Measurements from ENCODE around the gene CTTN. TPM values are rescaled to one million over a fixed set of nuclear protein-coding genes. Genes with fewer than 3 reads are reported as not detected.

The CTTN gene
- total and polyA plus RNA-seq, 9 of the 15 experiments (the other 6 are each of a cell fraction or from before 2014, with no cell fraction given), result 9.9 to 158 (median 99.7) TPM

DNA sequence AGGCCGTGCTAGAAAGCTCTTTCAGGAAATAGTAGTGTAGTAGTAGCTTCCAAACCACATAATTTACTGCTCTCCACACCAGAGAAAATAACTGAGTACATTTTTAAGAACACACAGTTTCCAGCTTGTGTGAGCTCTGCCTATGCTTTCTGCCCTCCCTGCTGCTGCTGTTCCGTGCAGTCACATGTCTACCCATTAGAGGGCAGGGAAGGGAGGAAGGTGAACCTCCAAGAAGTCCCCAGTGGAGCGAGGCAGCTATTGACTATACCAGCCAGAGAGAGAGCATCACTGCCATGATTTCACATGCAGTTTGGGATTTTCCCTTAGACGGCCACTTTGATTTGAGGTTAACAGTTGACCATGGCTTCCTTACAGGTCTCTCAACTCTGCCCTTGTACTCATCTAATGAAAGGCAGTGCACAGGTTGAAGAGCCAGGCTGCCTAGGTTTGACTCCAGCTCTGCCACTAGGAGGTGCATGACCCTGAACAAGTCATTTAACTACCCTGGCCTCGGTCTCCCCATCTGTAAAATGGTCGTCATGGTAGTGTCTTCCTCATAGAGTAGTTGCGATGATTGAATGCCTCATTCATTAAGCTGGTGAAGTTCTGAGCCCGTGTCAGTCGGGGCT, 19.7 kb upstream of the CTTN start (continued):
- no peak for TF ChIP-seq YY1 (IDR thresholded peaks at IDR 0.05; ENCODE audit: borderline replicate concordance in 1 of 3, control insufficient read depth in 1 of 3, extremely low read depth in 1 of 3, insufficient read depth in 3 of 3, insufficient read length in 1 of 3, insufficient replicate concordance in 2 of 3, low read depth in 1 of 3, low read length in 2 of 3)
- no peak for TF ChIP-seq RUNX1 (IDR thresholded peaks at IDR 0.05; ENCODE audit: low read depth)
- TF ChIP-seq CBX1 (IDR thresholded peaks at IDR 0.05; ENCODE audit: low read depth), result peak; percentile 20; the same call in 1 of the 2 replicates
- TF ChIP-seq SMARCA5 (IDR thresholded peaks at IDR 0.05), result 0 out of 2 replicates have a peak, but pooled peaks have one; percentile 44
- peak; percentile 91 for TF ChIP-seq RBM25 (IDR thresholded peaks at IDR 0.05; ENCODE audit: low read depth, low read length, severe bottlenecking)
- TF ChIP-seq, protein P1, sequence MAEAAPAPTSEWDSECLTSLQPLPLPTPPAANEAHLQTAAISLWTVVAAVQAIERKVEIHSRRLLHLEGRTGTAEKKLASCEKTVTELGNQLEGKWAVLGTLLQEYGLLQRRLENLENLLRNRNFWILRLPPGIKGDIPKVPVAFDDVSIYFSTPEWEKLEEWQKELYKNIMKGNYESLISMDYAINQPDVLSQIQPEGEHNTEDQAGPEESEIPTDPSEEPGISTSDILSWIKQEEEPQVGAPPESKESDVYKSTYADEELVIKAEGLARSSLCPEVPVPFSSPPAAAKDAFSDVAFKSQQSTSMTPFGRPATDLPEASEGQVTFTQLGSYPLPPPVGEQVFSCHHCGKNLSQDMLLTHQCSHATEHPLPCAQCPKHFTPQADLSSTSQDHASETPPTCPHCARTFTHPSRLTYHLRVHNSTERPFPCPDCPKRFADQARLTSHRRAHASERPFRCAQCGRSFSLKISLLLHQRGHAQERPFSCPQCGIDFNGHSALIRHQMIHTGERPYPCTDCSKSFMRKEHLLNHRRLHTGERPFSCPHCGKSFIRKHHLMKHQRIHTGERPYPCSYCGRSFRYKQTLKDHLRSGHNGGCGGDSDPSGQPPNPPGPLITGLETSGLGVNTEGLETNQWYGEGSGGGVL (CRISPR knock-in tag; IDR thresholded peaks at IDR 0.05), result no peak
- TF ChIP-seq, protein P2, sequence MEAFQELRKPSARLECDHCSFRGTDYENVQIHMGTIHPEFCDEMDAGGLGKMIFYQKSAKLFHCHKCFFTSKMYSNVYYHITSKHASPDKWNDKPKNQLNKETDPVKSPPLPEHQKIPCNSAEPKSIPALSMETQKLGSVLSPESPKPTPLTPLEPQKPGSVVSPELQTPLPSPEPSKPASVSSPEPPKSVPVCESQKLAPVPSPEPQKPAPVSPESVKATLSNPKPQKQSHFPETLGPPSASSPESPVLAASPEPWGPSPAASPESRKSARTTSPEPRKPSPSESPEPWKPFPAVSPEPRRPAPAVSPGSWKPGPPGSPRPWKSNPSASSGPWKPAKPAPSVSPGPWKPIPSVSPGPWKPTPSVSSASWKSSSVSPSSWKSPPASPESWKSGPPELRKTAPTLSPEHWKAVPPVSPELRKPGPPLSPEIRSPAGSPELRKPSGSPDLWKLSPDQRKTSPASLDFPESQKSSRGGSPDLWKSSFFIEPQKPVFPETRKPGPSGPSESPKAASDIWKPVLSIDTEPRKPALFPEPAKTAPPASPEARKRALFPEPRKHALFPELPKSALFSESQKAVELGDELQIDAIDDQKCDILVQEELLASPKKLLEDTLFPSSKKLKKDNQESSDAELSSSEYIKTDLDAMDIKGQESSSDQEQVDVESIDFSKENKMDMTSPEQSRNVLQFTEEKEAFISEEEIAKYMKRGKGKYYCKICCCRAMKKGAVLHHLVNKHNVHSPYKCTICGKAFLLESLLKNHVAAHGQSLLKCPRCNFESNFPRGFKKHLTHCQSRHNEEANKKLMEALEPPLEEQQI (IDR thresholded peaks at IDR 0.05), result no peak
- TF ChIP-seq, protein P3, sequence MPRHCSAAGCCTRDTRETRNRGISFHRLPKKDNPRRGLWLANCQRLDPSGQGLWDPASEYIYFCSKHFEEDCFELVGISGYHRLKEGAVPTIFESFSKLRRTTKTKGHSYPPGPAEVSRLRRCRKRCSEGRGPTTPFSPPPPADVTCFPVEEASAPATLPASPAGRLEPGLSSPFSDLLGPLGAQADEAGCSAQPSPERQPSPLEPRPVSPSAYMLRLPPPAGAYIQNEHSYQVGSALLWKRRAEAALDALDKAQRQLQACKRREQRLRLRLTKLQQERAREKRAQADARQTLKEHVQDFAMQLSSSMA (CRISPR knock-in tag; IDR thresholded peaks at IDR 0.05), result no peak
- TF ChIP-seq ZNF133 (CRISPR knock-in tag; IDR thresholded peaks at IDR 0.05), result no peak
- no peak for TF ChIP-seq FOXK1 (CRISPR knock-in tag; IDR thresholded peaks at IDR 0.05; ENCODE audit: borderline replicate concordance)
- no peak for TF ChIP-seq BHLHE40 (IDR thresholded peaks at IDR 0.05; ENCODE audit: low read length)
- TF ChIP-seq, protein P4, sequence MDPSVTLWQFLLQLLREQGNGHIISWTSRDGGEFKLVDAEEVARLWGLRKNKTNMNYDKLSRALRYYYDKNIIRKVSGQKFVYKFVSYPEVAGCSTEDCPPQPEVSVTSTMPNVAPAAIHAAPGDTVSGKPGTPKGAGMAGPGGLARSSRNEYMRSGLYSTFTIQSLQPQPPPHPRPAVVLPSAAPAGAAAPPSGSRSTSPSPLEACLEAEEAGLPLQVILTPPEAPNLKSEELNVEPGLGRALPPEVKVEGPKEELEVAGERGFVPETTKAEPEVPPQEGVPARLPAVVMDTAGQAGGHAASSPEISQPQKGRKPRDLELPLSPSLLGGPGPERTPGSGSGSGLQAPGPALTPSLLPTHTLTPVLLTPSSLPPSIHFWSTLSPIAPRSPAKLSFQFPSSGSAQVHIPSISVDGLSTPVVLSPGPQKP (CRISPR knock-in tag; IDR thresholded peaks at IDR 0.05), result no peak
- no peak for TF ChIP-seq ATF1 (CRISPR knock-in tag; IDR thresholded peaks at IDR 0.05)
- TF ChIP-seq ATF1 (tag; IDR thresholded peaks at IDR 0.05), result no peak
- TF ChIP-seq SMARCA4 (IDR thresholded peaks at IDR 0.05), result no peak
- no peak for TF ChIP-seq ZNF551 (CRISPR knock-in tag; IDR thresholded peaks at IDR 0.05)
- TF ChIP-seq ELF4 (CRISPR knock-in tag; IDR thresholded peaks at IDR 0.05), result no peak
- TF ChIP-seq ZNF75A (CRISPR knock-in tag; IDR thresholded peaks at IDR 0.05), result no peak
- TF ChIP-seq HDAC2 (IDR thresholded peaks at IDR 0.05), result peak; percentile 51; the same call in 1 of the 2 replicates
- no peak for TF ChIP-seq CAMTA2 (CRISPR knock-in tag; conservative IDR thresholded peaks at IDR 0.05)
- peak; percentile 73; the same call in 1 of the 2 replicates for TF ChIP-seq ESRRA (IDR thresholded peaks at IDR 0.05; ENCODE audit: borderline replicate concordance, low read depth)
- TF ChIP-seq ZNF232 (CRISPR knock-in tag; IDR thresholded peaks at IDR 0.05), result no peak
- TF ChIP-seq DDX20 (tag; IDR thresholded peaks at IDR 0.05; ENCODE audit: low read depth), result no peak

Data from K562 (cell line).